GM13977 (cell line): ENCODE data around the gene EPHA6.
"Not testable (repeated sequence)": the region's sequence is repeated elsewhere in the genome, so short reads cannot be mapped to it uniquely, and the experiment has no call there.

Experiments used
- DNase-seq: peaks from one replicate; pipeline ENCODE4 v3.0.0; 2012; ENCODE audit warnings: low spot score
- CTCF ChIP-seq: IDR thresholded peaks from 2 replicates; pipeline ENCODE4 v1.5.1; 2012; ENCODE audit warnings: mild to moderate bottlenecking, control low read depth; ENCODE audit not compliant: insufficient read depth; ENCODE audit errors: extremely low read depth, missing control alignments
- in situ Hi-C: fragments of 300-500 bp; cut with MboI; formaldehyde crosslinking; loops from one replicate; pipeline ENCODE4 v1.12.0; 2022; ENCODE audit warnings: low sequenced_read_pairs, low pct_unique_long_range_greater_than_20kb, mixed read lengths, inconsistent platforms; ENCODE audit not compliant: unreplicated experiment

The EPHA6 gene

GRCh38 chr3:96970211-96970610 lies 155.8 kb downstream of the EPHA6 start:
- TF ChIP-seq CTCF: no peak
- in situ Hi-C loops: no loop called here
- DNase-seq: no peak

GRCh38 chr3:96977671-96978070 lies 163.3 kb downstream of the EPHA6 start:
- DNase-seq: no peak
- in situ Hi-C loops: no loop called here
- no peak for TF ChIP-seq CTCF

- DNase-seq, in situ Hi-C loops: not testable (repeated sequence)
Measured at GRCh38 chr3:96983716-96984115, 169.3 kb downstream of the EPHA6 start.

- DNase-seq: no peak
- TF ChIP-seq CTCF: no peak
- in situ Hi-C loops: no loop called here
Measured at GRCh38 chr3:96986241-96986640, 171.8 kb downstream of the EPHA6 start.

- no peak for TF ChIP-seq CTCF
- in situ Hi-C loops: no loop called here
- DNase-seq: no peak
Measured at GRCh38 chr3:96991231-96991630, 176.8 kb downstream of the EPHA6 start.

GRCh38 chr3:96991800-96992365 lies 177.5 kb downstream of the EPHA6 start:
- DNase-seq: no peak
- TF ChIP-seq CTCF: no peak
- in situ Hi-C loops: no loop called here

- DNase-seq: no peak
- in situ Hi-C loops: no loop called here
- TF ChIP-seq CTCF: no peak
Measured at GRCh38 chr3:96994988-96995387, 180.6 kb downstream of the EPHA6 start.
